HG03354 (cell line): ENCODE results near the gene CATSPERB.
"Not testable (repeated sequence)": the region's sequence is repeated elsewhere in the genome, so short reads cannot be mapped to it uniquely, and the experiment has no call there.

Source experiments
- ATAC-seq: cut with Tn5 transposase; IDR thresholded peaks from one replicate; pipeline ENCODE4 v1.9.1; 2021; ENCODE audit warnings: mild to moderate bottlenecking; ENCODE audit not compliant: unreplicated experiment, poor library complexity, severe bottlenecking

CATSPERB gene

GRCh38 chr14:91545946-91546716 is 185.8 kb downstream of the CATSPERB start:
- no peak for ATAC-seq

- ATAC-seq: no peak
Observed at GRCh38 chr14:91545204-91545603, 186.7 kb downstream of the CATSPERB start.

GRCh38 chr14:91536327-91536726 is 195.6 kb downstream of the CATSPERB start:
- no peak for ATAC-seq

GRCh38 chr14:91534059-91534458 is 197.8 kb downstream of the CATSPERB start:
- ATAC-seq: not testable (repeated sequence)

GRCh38 chr14:91533623-91534022 is 198.3 kb downstream of the CATSPERB start:
- ATAC-seq: no peak
